ENCODE data around the gene ANKRD53. TPM values are rescaled to one million over a fixed set of nuclear protein-coding genes. Genes with fewer than 3 reads are reported as not detected.

ANKRD53 gene
- total and polyA plus RNA-seq, 9 of the 15 experiments (the other 6 are each of a cell fraction or from before 2014, with no cell fraction given), result 0.18 TPM; not detected in 8

DNA sequence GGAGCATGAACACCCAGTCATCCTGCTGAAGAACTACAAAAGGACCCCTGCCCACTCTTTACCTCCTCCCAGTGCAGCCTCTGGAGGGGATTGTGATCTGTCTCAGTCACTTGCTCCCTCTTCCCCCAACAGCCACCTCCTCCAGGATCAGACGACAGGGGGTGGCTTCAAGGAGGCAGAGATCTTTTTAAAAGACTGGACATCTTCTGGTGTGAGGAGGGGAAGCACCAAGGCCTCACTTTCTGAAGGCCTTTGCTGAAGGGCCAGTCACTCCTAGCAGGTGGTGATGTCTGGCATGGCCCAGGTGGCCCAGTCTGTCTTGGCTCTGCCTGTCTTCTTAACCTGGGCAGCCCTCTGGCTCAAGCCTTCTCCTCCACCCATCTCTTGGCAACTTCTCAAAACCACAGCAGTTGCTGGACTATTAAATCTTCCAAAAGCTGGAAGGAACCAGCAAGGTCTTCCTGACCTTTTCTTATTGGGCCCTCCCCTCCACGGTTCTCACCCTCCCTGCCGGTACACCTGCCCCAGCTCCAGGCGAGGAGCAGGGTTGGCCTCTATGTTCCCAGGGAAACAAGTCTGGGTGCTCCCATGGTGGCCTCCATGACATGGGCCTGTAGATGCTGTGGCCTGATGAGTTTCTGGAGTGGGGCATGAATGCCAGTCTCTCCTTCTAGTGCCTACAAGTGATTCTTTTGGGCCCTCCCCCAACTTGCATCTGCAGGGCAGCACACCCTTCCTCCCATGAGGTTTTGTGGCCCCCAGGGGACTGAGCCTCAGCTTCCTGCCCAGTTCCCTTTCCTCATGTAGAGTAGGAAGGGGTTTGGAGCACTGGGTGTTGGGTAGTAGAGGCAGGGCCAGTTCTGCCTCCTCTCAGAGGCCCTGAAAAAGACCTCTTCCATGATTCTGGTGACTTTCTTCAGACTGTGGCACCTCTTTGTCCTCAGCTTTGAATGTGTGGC lies 47.8 kb upstream of the ANKRD53 start:
- POLR2A ChIA-PET, result interaction anchor here (0.7 to 1.2 kb wide), 3 partner anchors 9 to 443 kb away, joined by 3 read pairs; no protein-coding TSS in a partner anchor
- peaks cover 16 to 63% of the 10 kb centered on the region in 2 experiments; a peak in 3 of 5 replicates for H3K27me3 ChIP-seq (ENCODE audit: control insufficient read depth in 2 of 2, insufficient read depth in 2 of 2, low read length in 2 of 2)
- H3K9ac ChIP-seq (ENCODE audit: insufficient read depth in 1 of 2, low read depth in 2 of 2, low read length in 2 of 2), result no peak overlapping the region
- intact Hi-C loops (cut with micrococcal nuclease), result no loop called here
- H3K4me2 ChIP-seq (ENCODE audit: insufficient read depth, low read length), result no peak overlapping the region
- H2AFZ ChIP-seq (ENCODE audit: low read depth, low read length), result no peak overlapping the region
- DNase-seq (ENCODE audit: extremely low read depth in 1 of 4, low spot score in 3 of 4) (peak in 1 of 4 experiments; percentile 2), FAIRE-seq (no peak), ATAC-seq (no peak)
- TF ChIP-seq KDM5B (IDR thresholded peaks at IDR 0.05; ENCODE audit: insufficient replicate concordance, low read depth, low read length), result no peak
- TF ChIP-seq SRSF3 (IDR thresholded peaks at IDR 0.05; ENCODE audit: insufficient read depth, low read length), result no peak
- TF ChIP-seq CTBP1 (IDR thresholded peaks at IDR 0.05; ENCODE audit: borderline replicate concordance), result no peak
- TF ChIP-seq HDAC6 (IDR thresholded peaks at IDR 0.05; ENCODE audit: low read depth, low read length), result no peak
- TF ChIP-seq RBM14 (IDR thresholded peaks at IDR 0.05; ENCODE audit: borderline replicate concordance, insufficient read depth, low read depth, low read length), result no peak
- no peak for TF ChIP-seq SIN3B (IDR thresholded peaks at IDR 0.05; ENCODE audit: low read depth)
- TF ChIP-seq, protein P1, sequence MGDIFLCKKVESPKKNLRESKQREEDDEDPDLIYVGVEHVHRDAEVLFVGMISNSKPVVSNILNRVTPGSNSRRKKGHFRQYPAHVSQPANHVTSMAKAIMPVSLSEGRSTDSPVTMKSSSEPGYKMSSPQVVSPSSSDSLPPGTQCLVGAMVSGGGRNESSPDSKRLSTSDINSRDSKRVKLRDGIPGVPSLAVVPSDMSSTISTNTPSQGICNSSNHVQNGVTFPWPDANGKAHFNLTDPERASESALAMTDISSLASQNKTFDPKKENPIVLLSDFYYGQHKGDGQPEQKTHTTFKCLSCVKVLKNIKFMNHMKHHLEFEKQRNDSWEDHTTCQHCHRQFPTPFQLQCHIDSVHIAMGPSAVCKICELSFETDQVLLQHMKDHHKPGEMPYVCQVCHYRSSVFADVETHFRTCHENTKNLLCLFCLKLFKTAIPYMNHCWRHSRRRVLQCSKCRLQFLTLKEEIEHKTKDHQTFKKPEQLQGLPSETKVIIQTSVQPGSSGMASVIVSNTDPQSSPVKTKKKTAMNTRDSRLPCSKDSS (IDR thresholded peaks at IDR 0.05; ENCODE audit: low read depth, partially characterized antibody), result no peak
- no peak for TF ChIP-seq NFE2L1 (tag; IDR thresholded peaks at IDR 0.05; ENCODE audit: borderline replicate concordance, low read depth)
- CTCF ChIA-PET (ENCODE audit: low intra/inter-chr PET ratio), result no interaction called here
- peaks cover 0 to 5% of the 10 kb centered on the region in 2 experiments; a peak in 1 of 5 replicates for H3K4me1 ChIP-seq (replicated peaks in 1 of 2; ENCODE audit: control insufficient read depth in 2 of 2, insufficient read depth in 2 of 2, low read length in 2 of 2)
- no peaks in the 10 kb centered on the region for H3K79me2 ChIP-seq (ENCODE audit: control insufficient read depth, insufficient read depth, low read length)
- no peaks in the 10 kb centered on the region for H3K9me3 ChIP-seq (replicated peaks; ENCODE audit: control insufficient read depth, insufficient read depth, low read depth, low read length)
- H3K27ac ChIP-seq (ENCODE audit: extremely low read depth, low read depth, low read length), result no peak overlapping the region
- no peak overlapping the region for H3K4me3 ChIP-seq
- no peaks in the 10 kb centered on the region for H4K20me1 ChIP-seq (replicated peaks; ENCODE audit: control insufficient read depth, insufficient read depth, low read length)
- WGBS (ENCODE audit: insufficient coverage, low coverage, missing lambda C conversion rate), result 0% methylated on average over 4 of the region's 4 CpGs
- no TSS peak for BruUV-seq (replicated peaks)
- in situ Hi-C loops (cut with MboI), result no loop called here
- no peaks in the 10 kb centered on the region for H3K36me3 ChIP-seq (ENCODE audit: control insufficient read depth, insufficient read depth, low read length)
- H3K9me1 ChIP-seq (ENCODE audit: control insufficient read depth, insufficient read depth, low read length), result peaks cover 5% of the 10 kb centered on the region

Measured in K562 (cell line).